Heart left ventricle (tissue), 13 donors: ENCODE measurements around the gene SLC39A5.

Experiments used
- POLR2A ChIP-seq, 2 donors: fragments of 450-650 bp; IDR thresholded peaks; one replicate each; pipeline ENCODE4 v1.6.1; 2017; ENCODE audit warnings: antibody characterized with exemption in 2 of 2, mild to moderate bottlenecking in 2 of 2, moderate library complexity in 2 of 2
- TF ChIP-seq, protein P1 (sequence below), 12 donors: fragments of 200-600 bp; sonication (generic) in 4 of 12; IDR thresholded peaks; one replicate each; pipeline versions ENCODE4 v1.5.0 to v1.8.0; 2018 to 2022; ENCODE audit warnings: antibody characterized with exemption in 12 of 12, mild to moderate bottlenecking in 5 of 12
- donor health status: ischemic (EF 13 %, LVEDD 7.1; RV severe dilation, severe dysfunction).
- donor health status: DM: no; HTN: yes; CAD: no.
- donor health status: DM: no; HTN: no; CAD: no.
- donor health status: ischemic (EF 25% LVEDD 6.9; RV normal size, moderate dysfunction).
- donor health status: ischemic (EF 25% LVEDD 5.7; RV mildly dilated, moderate dysfunction).
- donor health status: ischemic (EF 35%, LVEDD 5.7; RV mildly dilated, moderate dysfunction).
- donor health status: nonischemic (EF 11% LVEDD 7.7; RV severe dilation, severe dysfunction).
- donor health status: DM: yes; HTN: yes; CAD: no.
- donor health status: PGD.
- donor health status: ischemic (EF 29% LVEDD 5.4; RV normal size, mild dysfunction).
- donor health status: nonischemic (EF 23%, LVEDD 6.1; RV moderate dilation, normal function).

DNA sequence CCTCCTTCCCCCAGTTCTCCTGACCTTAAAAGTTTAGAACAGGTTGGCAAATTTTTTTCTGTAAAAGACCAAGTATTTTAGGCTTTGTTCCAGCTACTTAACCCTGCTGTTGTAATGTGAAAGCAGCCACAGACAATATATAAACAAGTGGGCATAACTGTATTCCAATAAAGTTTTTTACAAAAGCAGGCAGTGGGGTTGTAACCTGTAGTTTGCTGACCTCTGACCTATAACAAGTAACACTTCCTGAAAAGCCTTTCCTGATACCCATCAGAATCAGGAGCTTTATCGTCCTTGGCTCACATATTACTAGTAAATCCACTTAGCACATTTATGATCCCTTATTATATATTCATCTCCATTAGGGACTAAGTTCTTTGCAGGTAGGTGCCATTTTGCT lies 27.5 kb upstream of the SLC39A5 start:
- TF ChIP-seq, protein P1, sequence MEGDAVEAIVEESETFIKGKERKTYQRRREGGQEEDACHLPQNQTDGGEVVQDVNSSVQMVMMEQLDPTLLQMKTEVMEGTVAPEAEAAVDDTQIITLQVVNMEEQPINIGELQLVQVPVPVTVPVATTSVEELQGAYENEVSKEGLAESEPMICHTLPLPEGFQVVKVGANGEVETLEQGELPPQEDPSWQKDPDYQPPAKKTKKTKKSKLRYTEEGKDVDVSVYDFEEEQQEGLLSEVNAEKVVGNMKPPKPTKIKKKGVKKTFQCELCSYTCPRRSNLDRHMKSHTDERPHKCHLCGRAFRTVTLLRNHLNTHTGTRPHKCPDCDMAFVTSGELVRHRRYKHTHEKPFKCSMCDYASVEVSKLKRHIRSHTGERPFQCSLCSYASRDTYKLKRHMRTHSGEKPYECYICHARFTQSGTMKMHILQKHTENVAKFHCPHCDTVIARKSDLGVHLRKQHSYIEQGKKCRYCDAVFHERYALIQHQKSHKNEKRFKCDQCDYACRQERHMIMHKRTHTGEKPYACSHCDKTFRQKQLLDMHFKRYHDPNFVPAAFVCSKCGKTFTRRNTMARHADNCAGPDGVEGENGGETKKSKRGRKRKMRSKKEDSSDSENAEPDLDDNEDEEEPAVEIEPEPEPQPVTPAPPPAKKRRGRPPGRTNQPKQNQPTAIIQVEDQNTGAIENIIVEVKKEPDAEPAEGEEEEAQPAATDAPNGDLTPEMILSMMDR (IDR thresholded peaks at IDR 0.05) = no peak
- TF ChIP-seq POLR2A (IDR thresholded peaks at IDR 0.05) = no peak
